HG02884 (cell line): ENCODE measurements around the gene TNFRSF14.

Source experiments
- ATAC-seq: cut with Tn5 transposase; IDR thresholded peaks from one replicate; pipeline ENCODE4 v1.9.1; 2021; ENCODE audit warnings: mild to moderate bottlenecking, moderate library complexity; ENCODE audit not compliant: unreplicated experiment

TNFRSF14 gene

DNA sequence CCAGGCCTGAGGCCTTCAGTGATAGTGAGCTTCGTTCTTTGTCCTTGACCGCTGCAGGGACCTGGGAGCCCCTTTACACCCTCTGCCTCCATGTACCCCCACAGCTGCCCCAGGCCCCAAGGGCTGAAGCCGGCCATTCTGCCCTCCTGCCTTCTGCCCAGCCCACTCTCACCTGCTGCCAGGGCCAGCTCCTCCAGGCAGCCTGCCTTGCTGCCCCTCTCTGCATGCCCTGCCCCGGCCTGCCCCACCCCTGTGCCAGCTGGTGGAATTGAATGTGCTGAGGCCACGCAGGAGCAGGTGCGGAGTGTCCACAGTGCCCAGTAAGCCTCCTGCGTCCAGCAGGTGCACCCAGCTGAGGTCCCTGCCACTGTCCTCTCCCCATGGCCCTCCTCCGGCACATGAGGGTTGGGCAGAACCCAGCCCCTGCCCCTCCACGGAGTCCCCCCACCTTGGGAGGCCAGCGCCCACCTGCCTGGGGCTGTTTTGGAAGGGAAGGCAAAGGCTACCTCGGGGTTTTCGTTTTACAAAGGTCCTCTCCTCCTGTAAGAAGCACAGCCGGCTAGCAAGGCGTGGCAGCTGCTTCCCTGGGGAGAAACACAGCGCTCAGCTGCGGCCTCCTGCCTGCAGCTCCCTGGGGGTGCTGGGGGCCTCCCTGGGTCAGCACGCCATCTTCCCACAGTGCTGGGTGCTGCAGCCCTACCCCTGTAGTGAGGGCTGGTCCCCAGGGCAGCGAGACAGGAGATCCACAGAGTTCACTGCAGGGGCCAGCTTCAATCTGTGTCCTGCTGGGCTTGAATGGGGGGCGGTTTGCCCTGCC lies 55.7 kb downstream of the TNFRSF14 start:
- ATAC-seq = no peak

DNA sequence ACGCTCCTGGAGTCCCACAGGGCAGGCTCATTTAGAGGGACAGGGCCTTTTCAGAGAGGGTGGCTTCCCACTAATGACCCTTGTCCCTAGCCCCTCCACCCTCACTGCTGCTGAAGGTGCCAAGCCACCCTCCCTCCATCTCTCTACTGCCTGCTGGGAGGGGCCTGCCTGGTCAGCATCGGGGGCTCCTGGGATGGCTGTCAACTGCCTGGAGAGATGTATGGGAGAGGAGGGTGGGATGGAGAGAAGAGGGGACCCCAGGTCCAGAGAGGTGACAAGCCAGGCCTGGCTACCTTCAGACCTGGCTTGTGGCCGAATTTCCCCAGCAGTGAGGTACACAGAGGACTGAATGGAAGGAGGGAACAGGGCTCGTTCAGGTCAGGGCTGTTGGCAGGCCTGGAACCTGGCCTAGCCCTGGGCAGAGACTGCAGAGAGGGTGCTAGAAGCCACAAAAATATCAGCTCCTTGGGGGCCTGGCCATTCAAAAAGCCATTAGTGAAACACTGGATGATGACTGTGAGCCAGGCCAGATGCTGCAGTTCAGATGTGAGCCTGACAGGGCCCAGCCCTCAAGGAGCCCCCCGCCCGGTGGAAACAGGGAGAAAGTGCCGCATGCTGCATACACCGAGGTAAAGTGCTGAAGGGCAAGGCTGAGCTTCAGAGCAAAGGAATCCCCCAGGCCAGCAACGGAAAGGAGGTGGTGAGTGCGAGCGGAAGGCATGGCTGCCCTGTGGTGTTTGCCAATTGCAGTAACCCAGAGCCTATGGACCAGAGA lies 56.6 kb downstream of the TNFRSF14 start:
- no peak for ATAC-seq
